Cardiac septum (tissue), 1 donor: ENCODE data around the gene PLCH1. TPM values are rescaled to one million over a fixed set of nuclear protein-coding genes. Genes with fewer than 3 reads are reported as not detected.

Experiments
- DNase-seq: peaks from one replicate; pipeline ENCODE4 v3.0.0-alpha.2; 2020; ENCODE audit warnings: low spot score
- intact Hi-C: fragments of 100-400 bp; cut with DNase I; formaldehyde crosslinking; loops from one replicate; pipeline ENCODE4 v1.14.0; 2022
- total RNA-seq: library from RNA; stranded (reverse); fragmentation: NEBNext Ultra II Directional; extraction: Animal tissue kit (Norgen Biotek cat#: 25700); gene quantifications from one replicate; pipeline ENCODE4 v1.2.1, GENCODE V29; 2021
- donor health status: DM: no; HTN: no; CAD: no.

The PLCH1 gene
- total RNA-seq, 1 donor from 2014 or later = 0.16 TPM

- DNase-seq = no peak
- intact Hi-C loops = no loop called here
These were observed 176.6 kb downstream of the PLCH1 start for GRCh38 chr3:155568295-155568694.

GRCh38 chr3:155560594-155560993 is 184.3 kb downstream of the PLCH1 start:
- DNase-seq = no peak
- intact Hi-C loops = no loop called here

DNA sequence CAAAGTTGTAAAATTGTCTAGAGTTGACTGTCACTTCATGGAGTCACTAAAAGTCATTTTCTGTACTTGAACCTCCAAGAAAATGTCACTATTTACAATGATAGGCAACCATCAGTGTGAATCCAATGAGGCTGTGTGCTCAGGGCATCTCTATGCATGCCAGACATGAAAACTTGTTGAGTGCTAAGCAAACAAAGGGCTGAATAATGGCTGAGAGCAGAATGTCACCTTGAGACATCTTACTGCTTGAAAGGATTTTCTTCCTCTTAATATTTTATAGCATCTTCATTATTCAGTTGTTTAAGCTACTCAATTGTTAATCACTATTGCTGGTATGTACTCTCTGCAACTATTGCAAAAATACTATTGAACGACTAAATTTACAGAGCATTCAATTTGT is 184.7 kb downstream of the PLCH1 start:
- DNase-seq = no peak
- intact Hi-C loops = no loop called here

DNA sequence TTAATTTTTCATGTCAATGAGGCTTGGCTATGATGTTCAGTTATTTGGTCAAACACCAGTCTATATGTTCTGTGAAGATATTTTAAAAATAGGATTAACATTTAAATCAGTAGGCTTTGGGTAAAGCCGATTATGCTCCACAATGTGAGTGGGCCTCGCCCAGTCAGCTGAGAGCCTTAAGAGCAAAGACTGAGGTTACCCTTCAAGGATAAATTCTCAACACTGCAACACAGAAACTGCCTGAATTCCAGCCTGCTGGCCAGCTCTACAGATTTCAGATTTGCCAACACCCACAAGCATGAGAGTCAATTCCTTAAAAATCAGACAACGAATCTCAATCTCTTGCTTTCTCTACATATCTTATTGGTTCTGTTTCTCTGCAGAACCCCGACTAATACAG is 188.3 kb downstream of the PLCH1 start:
- intact Hi-C loops = no loop called here
- DNase-seq = no peak

GRCh38 chr3:155555479-155556060 is 189.3 kb downstream of the PLCH1 start:
- DNase-seq = no peak
- intact Hi-C loops = no loop called here

DNA sequence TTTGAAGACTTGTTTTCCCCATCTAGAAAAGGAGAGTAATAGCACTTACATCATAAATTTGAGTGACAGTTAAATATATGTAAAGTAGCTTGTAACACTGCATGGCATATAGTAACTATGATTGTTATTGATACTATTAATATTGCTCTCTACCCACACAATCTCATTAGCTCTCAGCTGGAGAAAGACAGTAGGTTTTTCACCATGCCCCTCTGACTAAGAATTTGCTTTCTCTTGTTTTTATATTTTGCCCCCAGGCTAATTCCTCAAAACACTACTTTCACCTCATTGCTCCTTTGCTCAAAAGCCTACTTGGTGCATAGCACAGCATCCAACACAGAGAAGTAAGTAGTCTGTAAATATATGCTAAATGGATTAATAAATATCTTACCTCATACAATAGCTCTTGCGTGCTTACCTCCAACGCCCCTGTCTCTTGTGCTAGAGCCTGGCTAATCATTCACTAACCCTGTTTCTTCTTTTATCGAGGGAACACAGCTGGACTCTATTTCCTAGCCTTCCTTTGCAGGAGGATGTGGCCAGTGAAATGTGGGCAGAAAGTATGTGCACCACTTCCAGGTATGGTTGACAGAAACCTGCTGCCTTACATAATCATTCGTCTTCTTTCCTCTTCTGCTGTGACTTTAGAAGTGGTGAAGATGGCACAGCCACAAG is 190.0 kb downstream of the PLCH1 start:
- DNase-seq = no peak
- intact Hi-C loops = no loop called here

DNA sequence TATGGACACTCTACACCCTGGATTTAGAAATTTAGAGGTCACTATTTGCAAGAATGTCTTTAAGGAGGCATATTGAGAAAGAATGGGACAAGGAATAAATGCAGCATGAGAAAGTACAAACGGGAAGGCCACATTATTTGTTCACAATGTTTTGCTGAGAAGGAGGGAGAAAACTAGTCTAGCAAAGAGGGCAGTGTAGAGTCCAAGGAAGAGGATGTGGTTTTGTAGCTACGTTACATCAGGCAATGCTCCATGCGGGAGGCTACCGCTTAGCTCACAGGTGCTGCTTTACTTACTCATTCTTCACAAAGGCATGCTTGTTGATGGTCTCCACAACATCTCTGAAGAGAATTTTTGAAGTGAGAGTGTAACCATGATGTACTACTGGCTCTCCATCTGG is 191.1 kb downstream of the PLCH1 start:
- DNase-seq = no peak
- intact Hi-C loops = no loop called here

DNA sequence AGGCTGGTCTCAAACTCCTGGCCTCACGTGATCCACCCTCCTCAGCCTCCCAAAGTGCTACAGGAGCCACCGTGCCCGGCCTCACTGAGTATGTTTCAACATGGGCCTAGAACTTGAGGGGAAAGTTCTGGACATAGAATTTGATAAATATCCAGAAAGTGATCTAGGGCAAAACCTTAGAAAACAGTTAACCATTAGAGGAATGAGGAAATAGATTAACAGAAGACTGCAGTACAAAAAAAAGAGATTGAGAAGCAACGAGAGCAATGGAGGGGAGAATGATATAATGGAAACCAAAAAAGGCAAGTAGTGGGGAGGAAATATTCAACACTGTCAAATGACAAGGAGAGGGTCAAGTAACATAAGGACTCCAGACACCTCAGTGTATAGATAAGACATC is 191.5 kb downstream of the PLCH1 start:
- intact Hi-C loops = no loop called here
- no peak for DNase-seq

DNA sequence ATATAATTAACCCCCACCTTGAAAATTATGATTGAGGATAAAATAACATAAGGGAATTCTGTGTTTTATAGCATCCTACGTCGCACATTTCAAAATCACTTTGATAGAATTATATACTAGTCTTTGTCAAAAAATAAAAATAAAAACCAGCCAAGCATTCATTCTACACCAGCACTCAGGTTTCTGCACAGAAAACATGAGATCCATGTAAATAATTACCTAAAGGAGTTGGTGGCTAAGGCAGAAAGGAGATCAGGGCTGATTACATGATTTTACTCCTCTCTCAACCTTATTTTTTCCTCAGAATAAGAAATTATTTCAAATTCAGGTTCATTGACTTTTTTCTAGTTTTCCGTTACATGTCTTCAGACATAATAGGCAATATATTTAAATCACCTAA is 194.5 kb downstream of the PLCH1 start:
- no peak for DNase-seq

DNA sequence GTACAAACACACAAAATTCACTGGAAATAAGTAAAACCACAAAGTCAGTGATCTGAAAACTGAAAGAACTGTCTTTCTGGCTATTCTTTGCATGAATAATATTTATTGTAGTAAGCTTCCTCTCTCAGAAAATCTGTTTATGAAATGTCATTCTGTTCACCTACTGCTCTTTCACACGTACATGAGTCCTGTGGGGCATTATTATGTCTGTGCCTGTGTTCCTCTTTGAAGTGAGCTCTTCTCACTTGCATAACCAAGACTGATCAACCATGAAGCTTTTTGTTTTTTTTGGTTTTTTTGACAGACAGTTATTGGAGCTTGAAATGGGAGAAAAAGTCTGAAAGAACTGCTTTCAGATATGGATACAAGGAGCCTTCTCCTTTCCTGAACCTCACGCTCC is 195.8 kb downstream of the PLCH1 start:
- DNase-seq = no peak
- intact Hi-C loops = no loop called here

More for the DNA sequence above, 194.5 kb downstream of the PLCH1 start:
- intact Hi-C loops = no loop called here

- intact Hi-C loops = no loop called here
- DNase-seq = no peak
These were observed 196.7 kb downstream of the PLCH1 start for GRCh38 chr3:155548195-155548594.

DNA sequence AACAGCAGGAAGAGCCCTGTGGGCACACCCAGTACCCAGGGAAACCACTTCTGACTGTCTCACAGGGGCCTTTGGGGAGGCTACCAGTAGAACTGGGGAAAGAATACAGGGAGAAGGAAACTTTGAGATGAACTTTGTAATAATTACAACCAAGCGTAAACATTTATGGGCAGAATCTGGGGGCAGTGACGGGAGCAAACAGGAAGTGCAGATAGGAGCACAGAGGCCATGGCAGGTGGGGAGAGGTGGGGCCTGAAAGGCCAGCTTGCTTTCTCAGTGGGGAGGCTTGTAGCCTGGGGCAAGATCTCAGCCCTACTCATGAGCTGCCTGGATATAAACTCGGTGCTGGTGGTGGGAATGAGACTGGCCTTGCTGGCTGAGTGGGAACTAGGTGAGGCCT is 209.8 kb downstream of the PLCH1 start:
- DNase-seq = no peak

DNA sequence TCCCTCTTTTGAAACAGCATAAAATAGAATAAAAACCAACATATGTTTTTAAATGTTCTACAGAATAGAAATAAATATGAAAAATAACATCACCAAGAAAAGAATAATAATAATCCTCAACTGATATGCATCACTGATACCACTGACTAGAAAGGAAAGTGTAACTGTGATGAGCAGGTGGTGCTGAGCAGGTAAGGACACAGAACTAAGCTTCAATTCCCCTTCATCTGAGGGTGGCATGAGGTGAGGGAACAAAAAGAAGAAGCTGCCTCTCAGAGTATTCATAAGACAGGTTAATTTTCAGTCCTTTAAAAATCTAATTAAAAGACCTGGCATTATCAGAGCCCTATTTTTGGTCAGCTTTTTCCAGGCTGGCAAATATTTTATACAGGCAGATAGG is 216.3 kb downstream of the PLCH1 start:
- intact Hi-C loops = no loop called here
- DNase-seq = no peak

More for the DNA sequence above, 209.8 kb downstream of the PLCH1 start:
- intact Hi-C loops = no loop called here

DNA sequence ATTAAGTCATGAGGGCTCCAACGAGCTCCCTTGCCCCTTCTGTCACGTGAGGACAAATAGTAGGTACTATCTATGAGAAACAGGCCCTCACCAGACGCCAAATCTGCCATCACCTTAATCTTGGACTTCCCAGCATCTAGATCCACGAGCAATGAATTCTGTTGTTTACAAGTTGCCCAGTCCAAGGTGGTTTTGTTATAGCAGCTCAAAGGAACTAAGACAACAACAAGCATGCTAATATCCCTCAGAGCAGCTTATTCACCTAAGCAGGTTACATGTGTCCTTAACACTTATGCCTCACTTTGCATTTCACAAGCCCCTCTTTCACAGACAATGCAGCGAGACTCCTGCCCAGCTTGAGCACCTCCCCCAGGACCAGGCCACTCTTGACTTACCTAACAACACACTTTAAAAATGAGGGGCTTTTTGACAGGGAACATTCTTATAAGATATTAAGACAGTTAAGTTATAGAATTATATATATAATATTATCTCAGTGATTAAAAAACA is 219.5 kb downstream of the PLCH1 start:
- intact Hi-C loops = no loop called here
- no peak for DNase-seq

DNA sequence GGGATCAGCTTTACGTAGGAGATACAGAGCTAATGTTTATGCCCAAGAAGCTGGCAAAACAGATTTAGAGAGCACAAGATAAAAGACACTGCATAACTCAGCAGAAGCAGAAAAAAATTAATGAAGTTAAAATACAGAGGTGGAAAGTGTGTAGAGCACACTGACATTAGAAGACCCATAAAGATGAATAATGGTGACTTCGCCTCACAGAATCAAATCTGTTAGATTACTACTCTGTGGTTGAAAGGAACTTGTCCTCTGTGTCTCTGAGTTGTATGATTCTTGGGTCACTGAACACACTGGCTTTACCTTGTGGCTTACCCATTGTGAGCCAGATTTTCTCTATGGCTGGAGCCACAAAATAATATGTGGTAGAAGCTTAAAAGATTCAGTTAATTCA is 224.4 kb downstream of the PLCH1 start:
- DNase-seq = no peak
- intact Hi-C loops = no loop called here

GRCh38 chr3:155519078-155519477 is 225.8 kb downstream of the PLCH1 start:
- intact Hi-C loops = no loop called here
- DNase-seq = no peak

DNA sequence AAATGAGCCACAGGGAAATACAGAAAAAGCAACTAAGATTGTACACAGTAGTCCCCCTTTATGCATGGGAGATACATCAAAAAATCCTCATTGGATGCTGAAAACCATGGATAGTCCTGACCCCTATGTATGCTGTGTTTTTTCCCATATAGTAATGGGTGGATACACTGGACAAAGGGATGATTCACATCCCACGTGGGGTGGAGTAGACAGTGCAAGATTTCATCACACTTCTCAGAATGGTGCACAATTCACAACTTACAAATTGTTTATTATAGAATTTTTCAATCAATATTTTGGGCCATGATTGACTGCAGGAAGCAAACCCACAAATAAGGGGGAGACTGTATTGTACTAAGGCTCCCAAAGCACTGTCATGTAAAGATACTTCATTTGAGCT is 227.0 kb downstream of the PLCH1 start:
- DNase-seq = no peak
- intact Hi-C loops = no loop called here

DNA sequence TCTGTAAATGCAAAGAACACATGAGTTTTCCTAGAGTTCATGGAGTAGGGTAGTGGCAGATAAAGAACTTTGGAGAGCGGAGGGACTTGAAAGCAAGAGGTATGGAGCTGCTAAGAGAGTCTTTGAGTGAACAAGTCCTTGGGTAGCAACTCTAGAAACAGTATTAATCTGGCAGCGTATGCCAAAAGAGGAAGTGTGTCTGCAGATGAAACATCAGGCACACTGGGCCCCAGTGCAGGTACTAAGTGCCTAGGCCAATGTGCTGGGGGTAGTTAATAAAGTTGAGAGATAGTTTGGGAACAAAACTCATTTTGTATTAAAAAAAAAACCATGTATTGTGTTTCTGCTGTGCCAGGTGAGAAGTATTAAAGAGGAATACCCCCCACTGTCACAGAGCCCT is 228.4 kb downstream of the PLCH1 start:
- DNase-seq = no peak
- intact Hi-C loops = no loop called here

GRCh38 chr3:155512867-155513261 is 232.0 kb downstream of the PLCH1 start:
- intact Hi-C loops = no loop called here
- DNase-seq = no peak

DNA sequence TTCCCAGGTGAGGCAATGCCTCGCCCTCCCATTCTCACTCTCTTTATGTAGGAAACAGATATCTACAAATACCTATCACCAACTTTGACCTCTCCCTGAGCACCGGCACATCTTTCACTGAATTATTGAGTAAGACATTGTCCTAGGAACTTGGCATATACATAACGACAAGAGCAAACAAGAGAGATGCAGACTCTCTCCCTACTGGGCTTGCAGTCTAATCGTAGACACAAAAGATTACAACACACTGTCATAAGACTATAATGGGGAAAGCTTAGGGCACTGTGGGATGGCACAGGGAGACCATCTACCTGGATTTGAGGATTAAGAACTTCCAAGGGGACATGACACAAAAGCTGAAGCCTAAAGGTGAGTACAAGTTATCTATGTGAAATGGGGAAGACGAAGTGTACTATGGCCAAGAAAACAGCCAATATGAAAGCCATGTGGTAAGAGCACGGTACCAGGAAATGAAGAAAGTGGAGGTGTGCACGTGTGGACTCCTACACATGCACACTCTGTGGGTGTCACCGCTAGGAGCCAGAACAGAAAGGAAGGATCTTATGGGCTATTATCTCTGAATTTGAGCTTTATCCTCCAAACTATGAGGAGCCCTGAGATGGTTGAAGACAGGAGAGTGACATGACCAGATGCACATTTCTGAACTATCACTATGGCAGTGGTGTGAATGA is 232.6 kb downstream of the PLCH1 start:
- intact Hi-C loops = no loop called here
- no peak for DNase-seq

GRCh38 chr3:155504682-155505081 is 240.2 kb downstream of the PLCH1 start:
- no peak for DNase-seq
- intact Hi-C loops = no loop called here
